Heart left ventricle (tissue), 13 donors: ENCODE results near the gene PDZD7.

ENCODE experiments used
- POLR2A ChIP-seq, 2 donors: fragments of 450-650 bp; IDR thresholded peaks; one replicate each; pipeline ENCODE4 v1.6.1; 2017; ENCODE audit warnings: antibody characterized with exemption in 2 of 2, mild to moderate bottlenecking in 2 of 2, moderate library complexity in 2 of 2
- TF ChIP-seq, protein P1 (sequence below), 12 donors: fragments of 200-600 bp; sonication (generic) in 4 of 12; IDR thresholded peaks; one replicate each; pipeline versions ENCODE4 v1.5.0 to v1.8.0; 2018 to 2022; ENCODE audit warnings: antibody characterized with exemption in 12 of 12, mild to moderate bottlenecking in 5 of 12
- donor health status: ischemic (EF 13 %, LVEDD 7.1; RV severe dilation, severe dysfunction).
- donor health status: DM: no; HTN: yes; CAD: no.
- donor health status: DM: no; HTN: no; CAD: no.
- donor health status: ischemic (EF 25% LVEDD 6.9; RV normal size, moderate dysfunction).
- donor health status: ischemic (EF 25% LVEDD 5.7; RV mildly dilated, moderate dysfunction).
- donor health status: ischemic (EF 35%, LVEDD 5.7; RV mildly dilated, moderate dysfunction).
- donor health status: nonischemic (EF 11% LVEDD 7.7; RV severe dilation, severe dysfunction).
- donor health status: DM: yes; HTN: yes; CAD: no.
- donor health status: PGD.
- donor health status: ischemic (EF 29% LVEDD 5.4; RV normal size, mild dysfunction).
- donor health status: nonischemic (EF 23%, LVEDD 6.1; RV moderate dilation, normal function).

GRCh38 chr10:100985336-100985735 lies 45.6 kb downstream of the PDZD7 start:
- TF ChIP-seq, protein P1, sequence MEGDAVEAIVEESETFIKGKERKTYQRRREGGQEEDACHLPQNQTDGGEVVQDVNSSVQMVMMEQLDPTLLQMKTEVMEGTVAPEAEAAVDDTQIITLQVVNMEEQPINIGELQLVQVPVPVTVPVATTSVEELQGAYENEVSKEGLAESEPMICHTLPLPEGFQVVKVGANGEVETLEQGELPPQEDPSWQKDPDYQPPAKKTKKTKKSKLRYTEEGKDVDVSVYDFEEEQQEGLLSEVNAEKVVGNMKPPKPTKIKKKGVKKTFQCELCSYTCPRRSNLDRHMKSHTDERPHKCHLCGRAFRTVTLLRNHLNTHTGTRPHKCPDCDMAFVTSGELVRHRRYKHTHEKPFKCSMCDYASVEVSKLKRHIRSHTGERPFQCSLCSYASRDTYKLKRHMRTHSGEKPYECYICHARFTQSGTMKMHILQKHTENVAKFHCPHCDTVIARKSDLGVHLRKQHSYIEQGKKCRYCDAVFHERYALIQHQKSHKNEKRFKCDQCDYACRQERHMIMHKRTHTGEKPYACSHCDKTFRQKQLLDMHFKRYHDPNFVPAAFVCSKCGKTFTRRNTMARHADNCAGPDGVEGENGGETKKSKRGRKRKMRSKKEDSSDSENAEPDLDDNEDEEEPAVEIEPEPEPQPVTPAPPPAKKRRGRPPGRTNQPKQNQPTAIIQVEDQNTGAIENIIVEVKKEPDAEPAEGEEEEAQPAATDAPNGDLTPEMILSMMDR (IDR thresholded peaks at IDR 0.05), result no peak
- TF ChIP-seq POLR2A (IDR thresholded peaks at IDR 0.05), result no peak
